ENCODE measurements around the gene LRMDA.

- TF ChIP-seq EZH2phosphoT487 (IDR thresholded peaks at IDR 0.05; ENCODE audit: borderline replicate concordance) (no peak), CTCF (conservative IDR thresholded peaks at IDR 0.05; ENCODE audit: low read length) (no peak)
Measured at GRCh38 chr10:75492173-75492925, 60.9 kb downstream of the LRMDA start.

Data from Loucy (cell line).